ENCODE measurements around the gene ZNF791. TPM values are rescaled to one million over a fixed set of nuclear protein-coding genes. Genes with fewer than 3 reads are reported as not detected.
A peak's percentile ranks its signal among the peaks of the same experiment; 100 is the strongest.

The ZNF791 gene
- total RNA-seq = 10 to 100 TPM in 1 of 2 donors, 1 to 10 TPM in 1; 9.2 to 10.3 TPM
- polyA plus RNA-seq = 1 to 10 TPM; 3.1 to 4.8 TPM

- peak within 1 kb of the TSS; percentile 81 to 99 (median 98) for H3K4me3 ChIP-seq (ENCODE audit: low read depth in 1 of 3, low read length in 3 of 3)
- DNase-seq (ENCODE audit: low spot score) = peak; percentile 96
- TF ChIP-seq HNF4G (IDR thresholded peaks at IDR 0.05) = no peak
- TF ChIP-seq TAF1 (conservative IDR thresholded peaks at IDR 0.05) = peak; percentile 74
- TF ChIP-seq FOXA2 (IDR thresholded peaks at IDR 0.05) = no peak
- TF ChIP-seq SP1 (IDR thresholded peaks at IDR 0.05) = peak; percentile 78
- TF ChIP-seq, protein P1, sequence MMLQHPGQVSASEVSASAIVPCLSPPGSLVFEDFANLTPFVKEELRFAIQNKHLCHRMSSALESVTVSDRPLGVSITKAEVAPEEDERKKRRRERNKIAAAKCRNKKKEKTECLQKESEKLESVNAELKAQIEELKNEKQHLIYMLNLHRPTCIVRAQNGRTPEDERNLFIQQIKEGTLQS (IDR thresholded peaks at IDR 0.05) = no peak
- TF ChIP-seq ZBTB33 (IDR thresholded peaks at IDR 0.05) = peak; percentile 49
- peak; percentile 47 for TF ChIP-seq NR2F2 (IDR thresholded peaks at IDR 0.05)
- no peak for TF ChIP-seq JUND (IDR thresholded peaks at IDR 0.05)
- peak in 1 of 2 donors; percentile 25 for TF ChIP-seq RAD21 (IDR thresholded peaks at IDR 0.05)
- peak; percentile 60 for TF ChIP-seq YY1 (IDR thresholded peaks at IDR 0.05)
- peak in 1 of 2 donors; percentile 49 for TF ChIP-seq RXRA (IDR thresholded peaks at IDR 0.05)
- TF ChIP-seq GABPA (IDR thresholded peaks at IDR 0.05 in 1 of 2, conservative IDR thresholded peaks at IDR 0.05 in 1 of 2) = peak; percentile 89 to 96
- TF ChIP-seq, protein P2, sequence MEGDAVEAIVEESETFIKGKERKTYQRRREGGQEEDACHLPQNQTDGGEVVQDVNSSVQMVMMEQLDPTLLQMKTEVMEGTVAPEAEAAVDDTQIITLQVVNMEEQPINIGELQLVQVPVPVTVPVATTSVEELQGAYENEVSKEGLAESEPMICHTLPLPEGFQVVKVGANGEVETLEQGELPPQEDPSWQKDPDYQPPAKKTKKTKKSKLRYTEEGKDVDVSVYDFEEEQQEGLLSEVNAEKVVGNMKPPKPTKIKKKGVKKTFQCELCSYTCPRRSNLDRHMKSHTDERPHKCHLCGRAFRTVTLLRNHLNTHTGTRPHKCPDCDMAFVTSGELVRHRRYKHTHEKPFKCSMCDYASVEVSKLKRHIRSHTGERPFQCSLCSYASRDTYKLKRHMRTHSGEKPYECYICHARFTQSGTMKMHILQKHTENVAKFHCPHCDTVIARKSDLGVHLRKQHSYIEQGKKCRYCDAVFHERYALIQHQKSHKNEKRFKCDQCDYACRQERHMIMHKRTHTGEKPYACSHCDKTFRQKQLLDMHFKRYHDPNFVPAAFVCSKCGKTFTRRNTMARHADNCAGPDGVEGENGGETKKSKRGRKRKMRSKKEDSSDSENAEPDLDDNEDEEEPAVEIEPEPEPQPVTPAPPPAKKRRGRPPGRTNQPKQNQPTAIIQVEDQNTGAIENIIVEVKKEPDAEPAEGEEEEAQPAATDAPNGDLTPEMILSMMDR (IDR thresholded peaks at IDR 0.05; ENCODE audit: low read depth, low read length, missing input control) = no peak
- TF ChIP-seq MAX (IDR thresholded peaks at IDR 0.05) = peak; percentile 69
- TF ChIP-seq HNF4A (conservative IDR thresholded peaks at IDR 0.05) = peak; percentile 22 to 38
- peak; percentile 8 for TF ChIP-seq FOXA1 (IDR thresholded peaks at IDR 0.05)
- TF ChIP-seq EGR1 (IDR thresholded peaks at IDR 0.05; ENCODE audit: low read depth in 2 of 2) = peak in 1 of 2 donors; percentile 75
- TF ChIP-seq, protein P3, sequence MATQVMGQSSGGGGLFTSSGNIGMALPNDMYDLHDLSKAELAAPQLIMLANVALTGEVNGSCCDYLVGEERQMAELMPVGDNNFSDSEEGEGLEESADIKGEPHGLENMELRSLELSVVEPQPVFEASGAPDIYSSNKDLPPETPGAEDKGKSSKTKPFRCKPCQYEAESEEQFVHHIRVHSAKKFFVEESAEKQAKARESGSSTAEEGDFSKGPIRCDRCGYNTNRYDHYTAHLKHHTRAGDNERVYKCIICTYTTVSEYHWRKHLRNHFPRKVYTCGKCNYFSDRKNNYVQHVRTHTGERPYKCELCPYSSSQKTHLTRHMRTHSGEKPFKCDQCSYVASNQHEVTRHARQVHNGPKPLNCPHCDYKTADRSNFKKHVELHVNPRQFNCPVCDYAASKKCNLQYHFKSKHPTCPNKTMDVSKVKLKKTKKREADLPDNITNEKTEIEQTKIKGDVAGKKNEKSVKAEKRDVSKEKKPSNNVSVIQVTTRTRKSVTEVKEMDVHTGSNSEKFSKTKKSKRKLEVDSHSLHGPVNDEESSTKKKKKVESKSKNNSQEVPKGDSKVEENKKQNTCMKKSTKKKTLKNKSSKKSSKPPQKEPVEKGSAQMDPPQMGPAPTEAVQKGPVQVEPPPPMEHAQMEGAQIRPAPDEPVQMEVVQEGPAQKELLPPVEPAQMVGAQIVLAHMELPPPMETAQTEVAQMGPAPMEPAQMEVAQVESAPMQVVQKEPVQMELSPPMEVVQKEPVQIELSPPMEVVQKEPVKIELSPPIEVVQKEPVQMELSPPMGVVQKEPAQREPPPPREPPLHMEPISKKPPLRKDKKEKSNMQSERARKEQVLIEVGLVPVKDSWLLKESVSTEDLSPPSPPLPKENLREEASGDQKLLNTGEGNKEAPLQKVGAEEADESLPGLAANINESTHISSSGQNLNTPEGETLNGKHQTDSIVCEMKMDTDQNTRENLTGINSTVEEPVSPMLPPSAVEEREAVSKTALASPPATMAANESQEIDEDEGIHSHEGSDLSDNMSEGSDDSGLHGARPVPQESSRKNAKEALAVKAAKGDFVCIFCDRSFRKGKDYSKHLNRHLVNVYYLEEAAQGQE (IDR thresholded peaks at IDR 0.05) = peak; percentile 70
- peaks cover 4 to 13% (median 8%) of the 10 kb centered on the region in 4 donors for H3K36me3 ChIP-seq (ENCODE audit: control insufficient read depth in 4 of 4, insufficient read depth in 3 of 4, low read depth in 1 of 4, low read length in 3 of 4)
- peak within 1 kb of the TSS; percentile 79 to 94 for H3K9ac ChIP-seq (ENCODE audit: low read depth in 1 of 2, low read length in 2 of 2)
- peaks cover 2 to 26% (median 13%) of the 10 kb centered on the region in 4 donors for H3K4me1 ChIP-seq (ENCODE audit: control insufficient read depth in 4 of 4, insufficient read depth in 4 of 4, low read length in 3 of 4)
- H3K27ac ChIP-seq (ENCODE audit: low read depth in 1 of 2, low read length in 2 of 2) = peak within 1 kb of the TSS; percentile 96 to 97
- H3K27me3 ChIP-seq (ENCODE audit: control insufficient read depth in 4 of 4, insufficient read depth in 4 of 4, low read length in 3 of 4) = no peaks in the 10 kb centered on the region
- WGBS = under 1% methylated on average over 61 of the region's 61 CpGs
- H3K9me3 ChIP-seq (ENCODE audit: control insufficient read depth in 4 of 4, low read length in 3 of 4) = no peaks in the 10 kb centered on the region
These were observed at the start of gene ZNF791, which contains the start of gene ZNF490 for GRCh38 chr19:12610540-12611360. Gene ZNF791 (plus strand): TSS chr19:12610920. CDS start chr19:12611080, 160 bp downstream. Gene ZNF490 (minus strand): TSS chr19:12610813. CDS start chr19:12610680, 133 bp downstream.
